OCI-LY1 (cell line): ENCODE measurements around the gene AMH.

Experiments
- H2AFZ ChIP-seq: fragments of 200-600 bp; sonication (generic), shearing (Covaris generic); 2 replicates; pipeline ENCODE4 v1.6.0; 2014; ENCODE audit warnings: antibody characterized with exemption, mild to moderate bottlenecking, low read length
- H3F3A ChIP-seq: fragments of 200-600 bp; sonication (generic), shearing (Covaris generic); 2 replicates; pipeline ENCODE4 v1.6.0; 2014; ENCODE audit warnings: mild to moderate bottlenecking, antibody characterized with exemption, low read length, moderate library complexity; ENCODE audit not compliant: insufficient read depth
- H3K27ac ChIP-seq: fragments of 200-600 bp; sonication (generic); 2 replicates; pipeline ENCODE4 v1.5.1; 2014; ENCODE audit warnings: low read length, mixed run types, mild to moderate bottlenecking, low read depth; ENCODE audit not compliant: poor library complexity, severe bottlenecking
- H3K27me3 ChIP-seq: fragments of 200-600 bp; sonication (generic); 2 replicates; pipeline ENCODE4 v1.6.0; 2014; ENCODE audit warnings: antibody characterized with exemption, mild to moderate bottlenecking, low read length, moderate library complexity; ENCODE audit not compliant: insufficient read depth
- H3K36me3 ChIP-seq: fragments of 200-600 bp; sonication (generic); 2 replicates; pipeline ENCODE4 v1.6.1; 2014; ENCODE audit warnings: mild to moderate bottlenecking, antibody characterized with exemption, low read length, moderate library complexity, mixed read lengths; ENCODE audit not compliant: insufficient read depth
- H3K4me1 ChIP-seq: fragments of 200-600 bp; sonication (generic); 2 replicates; pipeline ENCODE4 v1.5.1; 2014; ENCODE audit warnings: mild to moderate bottlenecking, low read length, moderate library complexity; ENCODE audit not compliant: insufficient read depth, severe bottlenecking
- H3K4me2 ChIP-seq: fragments of 200-600 bp; sonication (generic), shearing (Covaris generic); 2 replicates; pipeline ENCODE4 v1.6.1; 2014; ENCODE audit warnings: low read length
- H3K4me3 ChIP-seq: fragments of 200-600 bp; sonication (generic); 2 replicates; pipeline ENCODE4 v1.5.1; 2014; ENCODE audit warnings: low read length, low read depth, mild to moderate bottlenecking, mixed read lengths; ENCODE audit not compliant: poor library complexity, severe bottlenecking
- H3K79me2 ChIP-seq: fragments of 200-600 bp; shearing (Covaris generic); 2 replicates; pipeline ENCODE4 v1.6.1; 2016; ENCODE audit warnings: mixed run types, low read length, mixed read lengths; ENCODE audit not compliant: insufficient read depth
- H3K9ac ChIP-seq: fragments of 200-600 bp; sonication (generic), shearing (Covaris generic); 2 replicates; pipeline ENCODE4 v1.6.1; 2014; ENCODE audit warnings: mild to moderate bottlenecking, low read length, mixed read lengths
- H3K9me2 ChIP-seq: fragments of 200-600 bp; sonication (generic), shearing (Covaris generic); 2 replicates; pipeline ENCODE4 v1.6.1; 2014; ENCODE audit warnings: low read depth, mild to moderate bottlenecking, low read length, mixed read lengths
- H3K9me3 ChIP-seq: fragments of 200-600 bp; shearing (Covaris generic); 2 replicates; pipeline ENCODE4 v1.6.1; 2014; ENCODE audit warnings: low read length, mixed read lengths
- H4K20me1 ChIP-seq: fragments of 200-600 bp; sonication (generic), shearing (Covaris generic); 2 replicates; pipeline ENCODE4 v1.6.0; 2016; ENCODE audit warnings: mild to moderate bottlenecking, low read length; ENCODE audit not compliant: insufficient read depth
- EZH2 ChIP-seq: fragments of 200-600 bp; sonication (generic), shearing (Covaris generic); IDR thresholded peaks from 2 replicates; pipeline ENCODE4 v1.8.0; 2017; ENCODE audit warnings: borderline replicate concordance, mixed run types, mild to moderate bottlenecking, antibody characterized with exemption, low read length, moderate library complexity, mixed read lengths
- TF ChIP-seq, protein P1 (sequence below): fragments of 200-600 bp; sonication (generic), shearing (Covaris generic); IDR thresholded peaks from 2 replicates; pipeline ENCODE4 v1.5.1; 2017; ENCODE audit warnings: mild to moderate bottlenecking, antibody characterized with exemption, low read length, moderate library complexity, mixed read lengths

The AMH gene

DNA sequence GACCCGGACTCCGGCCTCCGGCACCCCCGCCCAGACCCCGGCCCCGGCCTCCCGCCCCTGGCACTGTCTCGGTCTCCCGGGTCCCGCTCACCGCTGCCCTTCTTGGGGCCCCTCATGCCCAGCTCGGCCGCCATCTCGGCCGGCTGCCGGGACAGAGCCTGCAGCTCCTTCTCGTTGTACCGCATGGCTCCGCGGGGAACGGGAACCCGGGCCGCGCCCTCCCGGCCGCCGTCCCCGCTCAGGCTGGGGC lies 13.1 kb upstream of the AMH start:
- Histone ChIP-seq H2AFZ (no peak overlapping the region), H4K20me1 (no peaks in the 10 kb centered on the region), H3F3A (no peaks in the 10 kb centered on the region), H3K27me3 (no peaks in the 10 kb centered on the region), H3K9ac (peak overlapping the region; percentile 88), H3K4me3 (peak overlapping the region; percentile 94), H3K27ac (no peak overlapping the region), H3K9me3 (no peaks in the 10 kb centered on the region), H3K79me2 (peaks cover 52% of the 10 kb centered on the region), H3K4me1 (peaks cover 75% of the 10 kb centered on the region), H3K36me3 (peaks cover 30% of the 10 kb centered on the region), H3K4me2 (peak overlapping the region; percentile 97), H3K9me2 (no peaks in the 10 kb centered on the region)
- TF ChIP-seq, protein P1, sequence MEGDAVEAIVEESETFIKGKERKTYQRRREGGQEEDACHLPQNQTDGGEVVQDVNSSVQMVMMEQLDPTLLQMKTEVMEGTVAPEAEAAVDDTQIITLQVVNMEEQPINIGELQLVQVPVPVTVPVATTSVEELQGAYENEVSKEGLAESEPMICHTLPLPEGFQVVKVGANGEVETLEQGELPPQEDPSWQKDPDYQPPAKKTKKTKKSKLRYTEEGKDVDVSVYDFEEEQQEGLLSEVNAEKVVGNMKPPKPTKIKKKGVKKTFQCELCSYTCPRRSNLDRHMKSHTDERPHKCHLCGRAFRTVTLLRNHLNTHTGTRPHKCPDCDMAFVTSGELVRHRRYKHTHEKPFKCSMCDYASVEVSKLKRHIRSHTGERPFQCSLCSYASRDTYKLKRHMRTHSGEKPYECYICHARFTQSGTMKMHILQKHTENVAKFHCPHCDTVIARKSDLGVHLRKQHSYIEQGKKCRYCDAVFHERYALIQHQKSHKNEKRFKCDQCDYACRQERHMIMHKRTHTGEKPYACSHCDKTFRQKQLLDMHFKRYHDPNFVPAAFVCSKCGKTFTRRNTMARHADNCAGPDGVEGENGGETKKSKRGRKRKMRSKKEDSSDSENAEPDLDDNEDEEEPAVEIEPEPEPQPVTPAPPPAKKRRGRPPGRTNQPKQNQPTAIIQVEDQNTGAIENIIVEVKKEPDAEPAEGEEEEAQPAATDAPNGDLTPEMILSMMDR, result no peak
- no peak for TF ChIP-seq EZH2

- H3K9me3 ChIP-seq, result no peaks in the 10 kb centered on the region
- H3K4me2 ChIP-seq, result peak within 1 kb of the TSS; percentile 97
- peak within 1 kb of the TSS; percentile 83 for H3K27ac ChIP-seq
- peak within 1 kb of the TSS; percentile 88 for H3K9ac ChIP-seq
- H3K79me2 ChIP-seq, result peaks cover 57% of the 10 kb centered on the region
- no peaks in the 10 kb centered on the region for H4K20me1 ChIP-seq
- H3K9me2 ChIP-seq, result no peaks in the 10 kb centered on the region
- no peak for TF ChIP-seq EZH2
- TF ChIP-seq, protein P1, result peak; percentile 78
- H3K27me3 ChIP-seq, result no peaks in the 10 kb centered on the region
- H3F3A ChIP-seq, result no peaks in the 10 kb centered on the region
- peak within 1 kb of the TSS; percentile 94 for H3K4me3 ChIP-seq
- peaks cover 30% of the 10 kb centered on the region for H3K36me3 ChIP-seq
- peaks cover 76% of the 10 kb centered on the region for H3K4me1 ChIP-seq
- no peak within 1 kb of the TSS for H2AFZ ChIP-seq
Observed at GRCh38 chr19:2236314-2237050, 12.6 kb upstream of the AMH start, which contains the start of the genes PLEKHJ1 and SF3A2. Gene PLEKHJ1, minus strand, starts transcription at chr19:2236329. Its CDS starts 81 bp downstream, at chr19:2236248. Gene SF3A2, plus strand, starts transcription at chr19:2236824. Its CDS starts 6,595 bp downstream, at chr19:2243419.

GRCh38 chr19:2237051-2237868 lies 11.9 kb upstream of the AMH start:
- Histone ChIP-seq H4K20me1 (no peaks in the 10 kb centered on the region), H3K27ac (peak overlapping the region; percentile 79), H3K27me3 (no peaks in the 10 kb centered on the region), H3K9me3 (no peaks in the 10 kb centered on the region), H2AFZ (no peak overlapping the region), H3K79me2 (peaks cover 65% of the 10 kb centered on the region), H3F3A (no peaks in the 10 kb centered on the region), H3K4me1 (peaks cover 71% of the 10 kb centered on the region), H3K4me2 (peak overlapping the region; percentile 97), H3K36me3 (peaks cover 28% of the 10 kb centered on the region), H3K9me2 (no peaks in the 10 kb centered on the region), H3K4me3 (peak overlapping the region; percentile 94), H3K9ac (peak overlapping the region; percentile 88)
- TF ChIP-seq EZH2, result no peak
- TF ChIP-seq, protein P1, result no peak
